Measurements from ENCODE around the gene LDLRAD1. TPM values are rescaled to one million over a fixed set of nuclear protein-coding genes. Genes with fewer than 3 reads are reported as not detected.

The LDLRAD1 gene
- total RNA-seq, 1 experiment from 2014 or later = not detected

DNA sequence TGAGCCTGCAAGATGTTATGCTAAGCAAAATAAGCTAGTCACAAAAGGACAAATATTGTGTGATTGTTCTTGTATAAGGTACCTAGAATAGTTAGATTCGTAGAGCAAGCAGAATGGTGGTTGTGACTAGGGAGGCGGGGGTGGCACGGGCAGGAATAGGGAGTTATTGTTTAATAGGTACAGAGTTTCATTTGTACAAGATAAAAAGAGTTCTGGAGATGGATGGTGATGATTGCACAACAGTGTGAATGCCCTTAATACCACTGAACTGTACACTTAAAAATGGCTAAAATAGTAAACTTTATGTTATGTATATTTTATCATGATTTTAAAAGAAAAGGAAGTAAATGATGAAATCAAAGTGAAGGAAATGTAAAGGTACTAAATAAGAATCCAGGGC lies 51.2 kb downstream of the LDLRAD1 start:
- H3K27ac ChIP-seq (ENCODE audit: insufficient read length, low read depth, low read length) = no peak overlapping the region
- H3K14ac ChIP-seq (ENCODE audit: insufficient read depth, low read length) = no peak overlapping the region
- no peak overlapping the region for H4K8ac ChIP-seq (replicated peaks; ENCODE audit: insufficient read length, low read depth, low read length)
- no peaks in the 10 kb centered on the region for H3K79me1 ChIP-seq (ENCODE audit: insufficient read depth, low read depth, low read length, poor library complexity, severe bottlenecking)
- H3K9me3 ChIP-seq (ENCODE audit: control insufficient read depth, low read depth, low read length) = no peaks in the 10 kb centered on the region
- H2BK12ac ChIP-seq (ENCODE audit: insufficient read length, low read depth, low read length) = no peak overlapping the region
- no peak overlapping the region for H3K9ac ChIP-seq (ENCODE audit: extremely low read depth, insufficient read length, low read length)
- no peak overlapping the region for H4K5ac ChIP-seq (ENCODE audit: insufficient read length, low read depth, low read length)
- H2BK120ac ChIP-seq (ENCODE audit: low read depth, low read length, poor library complexity, severe bottlenecking) = no peak overlapping the region
- 0 out of 2 replicates have a peak, but pooled peaks cover 2% of the 10 kb centered on the region for H3K4me1 ChIP-seq (ENCODE audit: insufficient read depth, low read length)
- Mint-ChIP-seq H3K27ac (no peak overlapping the region), H3K9me3 (no peaks in the 10 kb centered on the region), H3K4me3 (no peak overlapping the region), H3K4me1 (peaks cover 6 to 10% of the 10 kb centered on the region in 2 experiments), H3K36me3 (ENCODE audit: insufficient read depth in 1 of 3, low read depth in 3 of 3) (peaks cover 28 to 69% (median 61%) of the 10 kb centered on the region in 3 experiments; a peak in 6 of 7 replicates), H3K27me3 (ENCODE audit: low read depth) (no peaks in the 10 kb centered on the region)
- no peak for DNase-seq
- H2AFZ ChIP-seq (ENCODE audit: low read length) = no peak overlapping the region
- no peaks in the 10 kb centered on the region for H3K27me3 ChIP-seq (ENCODE audit: insufficient read depth, low read length)
- WGBS (ENCODE audit: extremely low coverage, insufficient read length, low lambda C conversion rate) = no CpG with 5 or more reads among the region's 3 CpGs
- H3K23ac ChIP-seq (ENCODE audit: insufficient read length, low read depth, low read length) = no peak overlapping the region
- H3K56ac ChIP-seq (ENCODE audit: insufficient read length, low read depth, low read length) = no peak overlapping the region
- no peak overlapping the region for H2BK20ac ChIP-seq (ENCODE audit: low read depth, low read length, poor library complexity, severe bottlenecking)
- no peaks in the 10 kb centered on the region for H3K23me2 ChIP-seq (ENCODE audit: insufficient read length, low read depth, low read length, poor library complexity, severe bottlenecking)
- no peak overlapping the region for H2BK15ac ChIP-seq (ENCODE audit: low read depth, low read length)
- no peaks in the 10 kb centered on the region for H4K20me1 ChIP-seq (ENCODE audit: control insufficient read depth, insufficient read depth, insufficient read length)
- no peak overlapping the region for H3T11ph ChIP-seq (ENCODE audit: low read length)
- H3K4me2 ChIP-seq (ENCODE audit: insufficient read depth, insufficient read length, low read length) = no peak overlapping the region
- H3K4ac ChIP-seq (ENCODE audit: low read depth, low read length) = no peak overlapping the region
- H3K79me2 ChIP-seq (ENCODE audit: insufficient read depth, low read length) = no peaks in the 10 kb centered on the region
- no peak overlapping the region for H2AK5ac ChIP-seq (ENCODE audit: insufficient read length, low read length)
- TF ChIP-seq, protein P1, sequence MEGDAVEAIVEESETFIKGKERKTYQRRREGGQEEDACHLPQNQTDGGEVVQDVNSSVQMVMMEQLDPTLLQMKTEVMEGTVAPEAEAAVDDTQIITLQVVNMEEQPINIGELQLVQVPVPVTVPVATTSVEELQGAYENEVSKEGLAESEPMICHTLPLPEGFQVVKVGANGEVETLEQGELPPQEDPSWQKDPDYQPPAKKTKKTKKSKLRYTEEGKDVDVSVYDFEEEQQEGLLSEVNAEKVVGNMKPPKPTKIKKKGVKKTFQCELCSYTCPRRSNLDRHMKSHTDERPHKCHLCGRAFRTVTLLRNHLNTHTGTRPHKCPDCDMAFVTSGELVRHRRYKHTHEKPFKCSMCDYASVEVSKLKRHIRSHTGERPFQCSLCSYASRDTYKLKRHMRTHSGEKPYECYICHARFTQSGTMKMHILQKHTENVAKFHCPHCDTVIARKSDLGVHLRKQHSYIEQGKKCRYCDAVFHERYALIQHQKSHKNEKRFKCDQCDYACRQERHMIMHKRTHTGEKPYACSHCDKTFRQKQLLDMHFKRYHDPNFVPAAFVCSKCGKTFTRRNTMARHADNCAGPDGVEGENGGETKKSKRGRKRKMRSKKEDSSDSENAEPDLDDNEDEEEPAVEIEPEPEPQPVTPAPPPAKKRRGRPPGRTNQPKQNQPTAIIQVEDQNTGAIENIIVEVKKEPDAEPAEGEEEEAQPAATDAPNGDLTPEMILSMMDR (conservative IDR thresholded peaks at IDR 0.05) = no peak
- no peak overlapping the region for H2BK5ac ChIP-seq (ENCODE audit: insufficient read length, low read length)
- H4K91ac ChIP-seq (ENCODE audit: insufficient read length, low read depth, low read length) = no peak overlapping the region
- H3K18ac ChIP-seq (ENCODE audit: insufficient read length, low read depth, low read length) = no peak overlapping the region

All from H9 (cell line).